Measurements from ENCODE around the gene DFFA. TPM values are rescaled to one million over a fixed set of nuclear protein-coding genes. Genes with fewer than 3 reads are reported as not detected.

The DFFA gene
- total RNA-seq, 1 donor from 2014 or later = 39.8 TPM

GRCh38 chr1:10433790-10434189, 38.5 kb downstream of the DFFA start:
- no peak for DNase-seq (ENCODE audit: extremely low spot score, unreplicated experiment)
- H3K4me3 Mint-ChIP-seq (ENCODE audit: unreplicated experiment) = no peak overlapping the region
- H3K36me3 Mint-ChIP-seq (ENCODE audit: unreplicated experiment) = no peaks in the 10 kb centered on the region
- no peak overlapping the region for H3K27ac Mint-ChIP-seq (ENCODE audit: unreplicated experiment)
- TF ChIP-seq CTCF (IDR thresholded peaks at IDR 0.05) = no peak
- H3K27me3 Mint-ChIP-seq (ENCODE audit: unreplicated experiment) = no peaks in the 10 kb centered on the region
- H3K9me3 Mint-ChIP-seq (ENCODE audit: unreplicated experiment) = no peaks in the 10 kb centered on the region
- peaks cover 14% of the 10 kb centered on the region for H3K4me1 Mint-ChIP-seq (ENCODE audit: unreplicated experiment)

GRCh38 chr1:10432910-10433700, 39.2 kb downstream of the DFFA start:
- TF ChIP-seq CTCF (IDR thresholded peaks at IDR 0.05) = no peak
- Mint-ChIP-seq H3K4me1 (ENCODE audit: unreplicated experiment) (peaks cover 16% of the 10 kb centered on the region), H3K4me3 (ENCODE audit: unreplicated experiment) (no peak overlapping the region), H3K9me3 (ENCODE audit: unreplicated experiment) (no peaks in the 10 kb centered on the region), H3K27me3 (ENCODE audit: unreplicated experiment) (no peaks in the 10 kb centered on the region), H3K27ac (ENCODE audit: unreplicated experiment) (no peak overlapping the region), H3K36me3 (ENCODE audit: unreplicated experiment) (no peaks in the 10 kb centered on the region)
- no peak for DNase-seq (ENCODE audit: extremely low spot score, unreplicated experiment)

GRCh38 chr1:10431070-10431730, 41.1 kb downstream of the DFFA start:
- peak overlapping the region; percentile 83 for H3K27ac Mint-ChIP-seq (ENCODE audit: unreplicated experiment)
- no peak for DNase-seq (ENCODE audit: extremely low spot score, unreplicated experiment)

GRCh38 chr1:10430216-10431069, 41.9 kb downstream of the DFFA start, which contains the start of gene CENPS:
Gene CENPS (plus strand): TSS chr1:10430433. CDS start chr1:10430518, 85 bp downstream.
- H3K9me3 Mint-ChIP-seq (ENCODE audit: unreplicated experiment) = no peaks in the 10 kb centered on the region
- peak; percentile 95 for TF ChIP-seq CTCF (IDR thresholded peaks at IDR 0.05)
- peak; percentile 97 for DNase-seq (ENCODE audit: extremely low spot score, unreplicated experiment)

More at GRCh38 chr1:10431070-10431730, 41.1 kb downstream of the DFFA start:
- Mint-ChIP-seq H3K4me1 (ENCODE audit: unreplicated experiment) (peaks cover 18% of the 10 kb centered on the region), H3K27me3 (ENCODE audit: unreplicated experiment) (no peaks in the 10 kb centered on the region), H3K4me3 (ENCODE audit: unreplicated experiment) (peak overlapping the region; percentile 82), H3K36me3 (ENCODE audit: unreplicated experiment) (no peaks in the 10 kb centered on the region), H3K9me3 (ENCODE audit: unreplicated experiment) (no peaks in the 10 kb centered on the region)
- TF ChIP-seq CTCF (IDR thresholded peaks at IDR 0.05) = no peak

More at GRCh38 chr1:10430216-10431069, 41.9 kb downstream of the DFFA start, which contains the start of gene CENPS:
- H3K36me3 Mint-ChIP-seq (ENCODE audit: unreplicated experiment) = no peaks in the 10 kb centered on the region
- peak within 1 kb of the TSS; percentile 82 for H3K4me3 Mint-ChIP-seq (ENCODE audit: unreplicated experiment)
- H3K4me1 Mint-ChIP-seq (ENCODE audit: unreplicated experiment) = peaks cover 18% of the 10 kb centered on the region
- no peaks in the 10 kb centered on the region for H3K27me3 Mint-ChIP-seq (ENCODE audit: unreplicated experiment)
- H3K27ac Mint-ChIP-seq (ENCODE audit: unreplicated experiment) = peak within 1 kb of the TSS; percentile 83
